Activated CD4-positive, alpha-beta T cell treated with anti-CD3 and anti-CD28 coated beads, Interleukin-2, amount 50 U/mL, for 4 hours (primary cell): ENCODE measurements around the gene MMP20.

Experiments
- DNase-seq, 2 experiments: peaks; one replicate each; pipeline ENCODE4 v3.0.0-alpha.2; 2020

Gene MMP20

GRCh38 chr11:102552447-102553194 lies 72.5 kb downstream of the MMP20 start:
- DNase-seq, result no peak

- no peak for DNase-seq
Measured at GRCh38 chr11:102552020-102552419, 73.1 kb downstream of the MMP20 start.

- no peak for DNase-seq
Measured at GRCh38 chr11:102551169-102551781, 73.9 kb downstream of the MMP20 start.

- DNase-seq, result no peak
Measured at GRCh38 chr11:102546923-102547471, 78.1 kb downstream of the MMP20 start.

- DNase-seq, result no peak
Measured at GRCh38 chr11:102546427-102546826, 78.7 kb downstream of the MMP20 start.

GRCh38 chr11:102545701-102546100 lies 79.4 kb downstream of the MMP20 start:
- DNase-seq, result no peak

- DNase-seq, result no peak
Measured at GRCh38 chr11:102544594-102544993, 80.5 kb downstream of the MMP20 start.

- DNase-seq, result no peak
Measured at GRCh38 chr11:102539567-102539966, 85.6 kb downstream of the MMP20 start.

- no peak for DNase-seq
Measured at GRCh38 chr11:102538932-102539331, 86.2 kb downstream of the MMP20 start.

GRCh38 chr11:102534261-102534872 lies 90.8 kb downstream of the MMP20 start:
- DNase-seq, result no peak

- no peak for DNase-seq
Measured at GRCh38 chr11:102530558-102530957, 94.6 kb downstream of the MMP20 start, which contains the start of gene MMP7. MMP7 (minus strand) TSS chr11:102530747; CDS start chr11:102530700, 47 bp downstream.

- no peak for DNase-seq
Measured at GRCh38 chr11:102528618-102529017, 96.5 kb downstream of the MMP20 start.

GRCh38 chr11:102527684-102528083 lies 97.4 kb downstream of the MMP20 start:
- DNase-seq, result no peak

- no peak for DNase-seq
Measured at GRCh38 chr11:102527041-102527440, 98.1 kb downstream of the MMP20 start.
